SU-DHL-6 (cell line): Measurements from ENCODE around the gene FBXO47.

Experiments
- CTCF ChIP-seq: fragments of 200-600 bp; sonication (generic); IDR thresholded peaks from one replicate; pipeline ENCODE4 v1.5.1; 2017; ENCODE audit warnings: antibody characterized with exemption, mild to moderate bottlenecking, low read length, moderate library complexity; ENCODE audit not compliant: insufficient read depth, poor library complexity, severe bottlenecking
- EZH2phosphoT487 ChIP-seq: fragments of 200-600 bp; sonication (generic), shearing (Covaris generic); conservative IDR thresholded peaks from 2 replicates; pipeline ENCODE4 v1.6.1; 2018; ENCODE audit warnings: mild to moderate bottlenecking, antibody characterized with exemption, low read length, moderate library complexity, mixed read lengths

GRCh38 chr17:38925263-38925995 is 41.8 kb downstream of the FBXO47 start, which contains the start of gene LASP1NB:
- no peak for TF ChIP-seq CTCF
- no peak for TF ChIP-seq EZH2phosphoT487
